SU-DHL-6 (cell line): Measurements from ENCODE around the gene HOXB3.

Experiments used
- H2AFZ ChIP-seq: fragments of 200-600 bp; sonication (generic); 2 replicates; pipeline ENCODE4 v1.6.1; 2014; ENCODE audit warnings: low read depth, mild to moderate bottlenecking, moderate library complexity, mixed read lengths, antibody characterized with exemption, low read length; ENCODE audit not compliant: severe bottlenecking
- H3F3A ChIP-seq: fragments of 200-600 bp; shearing (Covaris generic); 2 replicates; pipeline ENCODE4 v1.6.0; 2016; ENCODE audit warnings: antibody characterized with exemption, mild to moderate bottlenecking; ENCODE audit not compliant: insufficient read depth
- H3K27ac ChIP-seq: fragments of 200-600 bp; sonication (generic); 2 replicates; pipeline ENCODE4 v1.5.1; 2016; ENCODE audit warnings: low read depth, mild to moderate bottlenecking, low read length, moderate library complexity, mixed read lengths
- H3K27me3 ChIP-seq: fragments of 200-600 bp; sonication (generic), shearing (Covaris generic); 2 replicates; pipeline ENCODE4 v1.6.0; 2014; ENCODE audit warnings: mild to moderate bottlenecking, low read length
- H3K36me3 ChIP-seq: fragments of 200-600 bp; sonication (generic); 2 replicates; pipeline ENCODE4 v1.6.1; 2014; ENCODE audit warnings: mild to moderate bottlenecking, low read length, mixed read lengths
- H3K4me2 ChIP-seq: fragments of 300-600, 200-600 bp; shearing (Covaris generic), sonication (generic); 2 replicates; pipeline ENCODE4 v1.6.0; 2014; ENCODE audit warnings: low read length, low read depth, mild to moderate bottlenecking; ENCODE audit not compliant: poor library complexity, severe bottlenecking
- H3K4me3 ChIP-seq: fragments of 200-600 bp; sonication (generic); 2 replicates; pipeline ENCODE4 v1.5.1; 2014; ENCODE audit warnings: antibody characterized with exemption, low read length, mild to moderate bottlenecking, mixed read lengths; ENCODE audit not compliant: insufficient read depth, poor library complexity, severe bottlenecking
- H3K79me2 ChIP-seq: fragments of 200-600 bp; sonication (generic); 2 replicates; pipeline ENCODE4 v1.6.1; 2014; ENCODE audit warnings: mild to moderate bottlenecking, low read length, moderate library complexity; ENCODE audit not compliant: insufficient read depth
- H3K9ac ChIP-seq: fragments of 200-600 bp; sonication (generic); 2 replicates; pipeline ENCODE4 v1.7.0; 2014; ENCODE audit warnings: mild to moderate bottlenecking, low read length
- H3K9me2 ChIP-seq: fragments of 200-600 bp; sonication (generic); replicated peaks from 2 replicates; pipeline ENCODE4 v1.6.1; 2014; ENCODE audit warnings: low read length; ENCODE audit not compliant: insufficient read depth
- H3K9me3 ChIP-seq: fragments of 200-600 bp; sonication (generic); 2 replicates; pipeline ENCODE4 v1.6.1; 2014; ENCODE audit warnings: low read length, mixed read lengths; ENCODE audit not compliant: insufficient read depth
- H4K20me1 ChIP-seq: fragments of 200-600 bp; sonication (generic); 2 replicates; pipeline ENCODE4 v1.6.1; 2014; ENCODE audit warnings: low read depth, mild to moderate bottlenecking, antibody characterized with exemption, low read length, moderate library complexity, mixed read lengths
- CTCF ChIP-seq: fragments of 200-600 bp; sonication (generic); IDR thresholded peaks from one replicate; pipeline ENCODE4 v1.5.1; 2017; ENCODE audit warnings: antibody characterized with exemption, mild to moderate bottlenecking, low read length, moderate library complexity; ENCODE audit not compliant: insufficient read depth, poor library complexity, severe bottlenecking
- EZH2phosphoT487 ChIP-seq: fragments of 200-600 bp; sonication (generic), shearing (Covaris generic); conservative IDR thresholded peaks from 2 replicates; pipeline ENCODE4 v1.6.1; 2018; ENCODE audit warnings: mild to moderate bottlenecking, antibody characterized with exemption, low read length, moderate library complexity, mixed read lengths

HOXB3 gene

DNA sequence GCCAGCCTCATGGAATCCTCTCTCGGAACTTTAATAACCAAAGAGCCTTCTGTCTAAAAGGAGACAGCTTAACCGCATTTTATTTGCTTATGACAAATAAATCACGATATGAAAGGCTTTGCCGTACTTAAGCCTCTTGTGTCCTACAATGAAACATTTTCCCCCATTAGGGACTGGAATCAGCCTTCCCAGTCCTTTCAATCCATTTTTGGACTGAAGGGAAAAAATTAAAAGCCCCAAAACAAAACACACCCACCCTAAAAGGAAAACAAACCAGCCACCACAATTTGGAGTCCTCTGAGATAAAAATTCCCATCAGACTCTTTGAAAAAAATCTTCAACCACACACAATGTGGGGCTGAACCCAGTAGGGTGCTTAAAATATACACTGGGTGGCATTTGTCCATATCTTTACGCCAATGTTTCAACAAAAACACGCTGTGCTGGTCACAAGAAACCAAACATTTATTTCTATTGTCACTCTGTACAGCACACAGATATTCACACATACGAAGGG, 14.9 kb downstream of the HOXB3 start:
- H4K20me1 ChIP-seq: no peaks in the 10 kb centered on the region
- H3K79me2 ChIP-seq: no peaks in the 10 kb centered on the region

GRCh38 chr17:48574505-48575065, 15.5 kb downstream of the HOXB3 start:
- no peak overlapping the region for H2AFZ ChIP-seq
- H3K9ac ChIP-seq: no peak overlapping the region
- no peak overlapping the region for H3K4me2 ChIP-seq
- H3K9me3 ChIP-seq: no peaks in the 10 kb centered on the region
- H3K36me3 ChIP-seq: no peaks in the 10 kb centered on the region
- H3K4me3 ChIP-seq: no peak overlapping the region
- no peak for TF ChIP-seq EZH2phosphoT487
- H3K79me2 ChIP-seq: no peaks in the 10 kb centered on the region
- H3F3A ChIP-seq: no peaks in the 10 kb centered on the region
- H3K9me2 ChIP-seq: no peaks in the 10 kb centered on the region
- no peaks in the 10 kb centered on the region for H4K20me1 ChIP-seq
- H3K27ac ChIP-seq: no peak overlapping the region
- H3K27me3 ChIP-seq: no peaks in the 10 kb centered on the region

More for the DNA sequence above, 14.9 kb downstream of the HOXB3 start:
- H2AFZ ChIP-seq: no peak overlapping the region
- no peaks in the 10 kb centered on the region for H3K27me3 ChIP-seq
- no peak overlapping the region for H3K4me3 ChIP-seq
- H3K27ac ChIP-seq: no peak overlapping the region
- H3K4me2 ChIP-seq: no peak overlapping the region
- no peaks in the 10 kb centered on the region for H3K9me3 ChIP-seq
- no peaks in the 10 kb centered on the region for H3K9me2 ChIP-seq
- H3F3A ChIP-seq: no peaks in the 10 kb centered on the region
- no peak overlapping the region for H3K9ac ChIP-seq
- no peaks in the 10 kb centered on the region for H3K36me3 ChIP-seq
- TF ChIP-seq CTCF: no peak
- no peak for TF ChIP-seq EZH2phosphoT487

DNA sequence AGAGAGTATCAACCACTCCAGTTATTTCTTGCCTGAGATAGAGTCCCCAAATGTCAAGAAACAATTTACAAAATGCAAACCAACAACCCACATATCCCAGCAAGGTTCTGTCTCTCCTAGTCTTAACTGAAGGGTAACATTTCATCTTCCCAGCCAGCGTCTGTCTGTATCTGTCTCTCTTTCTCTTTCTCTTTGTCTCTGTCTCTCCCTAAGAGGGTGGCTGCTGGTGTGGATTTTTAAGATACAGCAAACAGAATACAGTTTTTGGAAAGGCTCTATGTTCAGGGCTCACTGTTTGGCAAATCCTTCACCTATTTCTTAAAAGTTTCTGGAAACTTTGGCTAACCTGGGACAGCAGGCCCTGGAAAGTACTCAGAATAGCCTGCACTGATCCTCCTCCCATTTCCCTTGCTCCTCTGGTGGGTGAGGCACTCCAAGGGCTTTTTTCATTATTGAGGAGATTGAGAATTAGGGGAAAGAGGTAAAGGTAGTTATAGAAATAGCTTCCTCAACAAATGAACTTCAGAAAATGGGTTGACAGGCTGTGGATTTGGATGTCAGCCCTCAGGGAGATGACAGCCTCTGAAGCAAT, 18.1 kb downstream of the HOXB3 start:
- H3K27me3 ChIP-seq: no peaks in the 10 kb centered on the region
- H4K20me1 ChIP-seq: no peaks in the 10 kb centered on the region
- H3K36me3 ChIP-seq: no peaks in the 10 kb centered on the region
- H3K4me3 ChIP-seq: no peak overlapping the region
- H3K9me3 ChIP-seq: no peaks in the 10 kb centered on the region
- H3K27ac ChIP-seq: no peak overlapping the region
- no peaks in the 10 kb centered on the region for H3F3A ChIP-seq
- no peaks in the 10 kb centered on the region for H3K9me2 ChIP-seq
- H2AFZ ChIP-seq: no peak overlapping the region
- no peak overlapping the region for H3K4me2 ChIP-seq
- no peaks in the 10 kb centered on the region for H3K79me2 ChIP-seq
- TF ChIP-seq CTCF: no peak
- no peak for TF ChIP-seq EZH2phosphoT487
- no peak overlapping the region for H3K9ac ChIP-seq

DNA sequence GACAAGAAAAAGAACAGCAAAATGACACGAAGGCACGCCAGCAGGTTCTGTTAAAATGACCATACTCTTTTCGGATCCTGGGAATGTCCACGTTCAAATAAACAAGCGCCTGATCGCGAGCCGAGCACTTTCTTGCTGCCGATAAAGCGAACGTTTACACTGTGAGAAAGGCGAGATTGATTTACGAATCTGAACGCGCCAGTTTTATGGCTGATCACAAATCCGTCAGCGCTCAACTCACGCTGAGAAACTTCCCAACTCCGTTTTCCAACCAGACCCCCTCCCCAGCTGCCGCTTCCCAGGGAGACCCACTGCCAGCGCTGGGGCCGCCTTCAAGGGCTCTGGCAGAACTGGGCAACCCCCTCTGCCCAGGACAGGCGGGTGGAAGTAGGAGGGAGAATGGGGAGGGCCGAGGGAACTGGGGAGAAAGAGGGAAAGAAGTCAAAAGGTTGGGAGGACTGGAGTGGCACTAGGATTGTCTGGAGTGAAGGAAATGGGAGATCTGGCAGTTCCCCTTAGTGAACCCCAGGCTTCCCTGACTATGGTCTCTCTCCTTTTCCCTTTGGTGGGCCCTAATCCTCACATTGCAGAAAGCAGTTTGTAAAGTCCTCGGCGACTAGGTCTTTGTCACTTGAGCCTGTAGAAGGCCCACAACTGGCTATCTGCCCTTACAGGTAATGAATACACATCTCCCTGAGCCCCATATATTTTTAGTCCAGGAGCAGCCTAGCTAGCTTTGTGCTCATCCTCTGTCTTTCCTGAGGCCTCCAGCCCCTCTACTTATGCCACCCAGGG, 18.8 kb downstream of the HOXB3 start:
- Histone ChIP-seq H3K4me2 (no peak overlapping the region), H3K79me2 (no peaks in the 10 kb centered on the region)

More for the DNA sequence above, 18.8 kb downstream of the HOXB3 start:
- no peak overlapping the region for H3K9ac ChIP-seq
- no peaks in the 10 kb centered on the region for H3K9me3 ChIP-seq
- H3K4me3 ChIP-seq: no peak overlapping the region
- H3K27ac ChIP-seq: no peak overlapping the region
- H4K20me1 ChIP-seq: no peaks in the 10 kb centered on the region
- H3F3A ChIP-seq: no peaks in the 10 kb centered on the region
- TF ChIP-seq CTCF (no peak), EZH2phosphoT487 (no peak)
- H3K36me3 ChIP-seq: no peaks in the 10 kb centered on the region
- no peak overlapping the region for H2AFZ ChIP-seq
- H3K9me2 ChIP-seq: no peaks in the 10 kb centered on the region
- H3K27me3 ChIP-seq: no peaks in the 10 kb centered on the region
